OCI-LY3 (cell line): Measurements from ENCODE around the gene SLC13A2.

Source experiments
- CTCF ChIP-seq: fragments of 200-600, 300-600 bp; sonication (generic); IDR thresholded peaks from 2 replicates; pipeline ENCODE4 v1.5.1; 2014; ENCODE audit warnings: antibody characterized with exemption, low read length, low read depth
- EZH2phosphoT487 ChIP-seq: fragments of 200-600 bp; shearing (Covaris generic); IDR thresholded peaks from 2 replicates; pipeline ENCODE4 v1.6.1; 2018; ENCODE audit warnings: antibody characterized with exemption, mixed run types, low read depth

DNA sequence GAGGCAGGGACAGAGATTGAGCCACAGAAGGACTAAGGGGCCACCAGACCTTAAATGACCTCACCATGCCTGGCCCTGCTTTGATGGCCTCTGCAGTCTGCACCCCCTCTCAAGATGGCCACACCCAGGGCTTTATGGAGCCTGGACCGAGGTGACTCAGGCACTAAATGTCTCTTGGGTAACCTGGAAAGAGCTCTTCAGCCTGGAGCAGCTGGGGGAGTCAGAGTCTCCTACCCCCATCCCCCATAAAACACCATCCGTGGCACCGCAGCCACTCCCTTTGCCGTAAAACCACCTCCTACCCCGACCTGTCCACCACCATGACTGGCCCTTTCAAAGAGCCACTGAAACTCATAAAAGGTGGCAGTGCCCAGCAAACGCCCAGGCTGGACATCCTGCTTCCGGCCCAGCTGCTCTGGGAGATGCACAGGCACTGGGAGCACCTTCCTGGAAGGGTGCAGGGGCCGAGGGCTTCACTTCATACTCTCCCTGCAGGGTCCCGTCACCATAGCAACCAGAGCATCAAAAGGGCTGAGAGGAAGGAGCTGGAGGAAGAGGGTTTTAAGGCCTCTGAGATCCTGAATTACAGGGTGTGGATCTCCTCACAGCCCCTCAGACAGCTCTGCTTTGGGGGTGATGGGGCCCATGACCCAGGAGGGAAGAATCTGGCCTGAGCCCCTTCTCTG is 55.0 kb downstream of the SLC13A2 start:
- TF ChIP-seq CTCF (no peak), EZH2phosphoT487 (no peak)
